ENCODE data around the gene SEMA6B.

GRCh38 chr19:4570916-4571304, 11.4 kb upstream of the SEMA6B start:
- TF ChIP-seq CTCF (IDR thresholded peaks at IDR 0.05; ENCODE audit: low read depth, low read length) (no peak), EZH2phosphoT487 (IDR thresholded peaks at IDR 0.05; ENCODE audit: low read depth) (no peak)
